ENCODE data around the gene CNTNAP2. TPM values are rescaled to one million over a fixed set of nuclear protein-coding genes. Genes with fewer than 3 reads are reported as not detected.

The CNTNAP2 gene
- total and polyA plus RNA-seq, 11 donors = 0.01 to 2.6 (median 0.31) TPM; not detected in 3

GRCh38 chr7:148191391-148192065 lies 2074.9 kb downstream of the CNTNAP2 start:
- intact Hi-C loops (cut with DNase I) = no loop called here
- TF ChIP-seq CTCF (IDR thresholded peaks at IDR 0.05) = no peak
- no peak for TF ChIP-seq POLR2A (IDR thresholded peaks at IDR 0.05)
- Histone ChIP-seq H3K36me3 (no peaks in the 10 kb centered on the region), H3K27me3 (peaks cover 0 to 7% (median 0%) of the 10 kb centered on the region in 9 donors), H3K4me1 (no peaks in the 10 kb centered on the region), H3K4me3 (no peak overlapping the region), H3K9me3 (no peaks in the 10 kb centered on the region), H3K27ac (no peak overlapping the region)
- DNase-seq = no peak
- 93 to 100% (median 97%) methylated on average over 1 of the region's 1 CpG for WGBS, 4 donors
- ATAC-seq = no peak

- H3K4me1 ChIP-seq = no peaks in the 10 kb centered on the region
- H3K27ac ChIP-seq = no peak overlapping the region
- TF ChIP-seq POLR2A (IDR thresholded peaks at IDR 0.05) (no peak), CTCF (IDR thresholded peaks at IDR 0.05) (no peak)
- H3K36me3 ChIP-seq = no peaks in the 10 kb centered on the region
- 83 to 90% (median 88%) methylated on average over 5 of the region's 5 CpGs for WGBS, 4 donors
- intact Hi-C loops (cut with DNase I) = no loop called here
- DNase-seq = no peak
- H3K9me3 ChIP-seq = no peaks in the 10 kb centered on the region
- no peak for ATAC-seq
- H3K4me3 ChIP-seq = no peak overlapping the region
- peaks cover 0 to 9% (median 0%) of the 10 kb centered on the region in 9 donors for H3K27me3 ChIP-seq
Observed at GRCh38 chr7:148192491-148192890, 2075.9 kb downstream of the CNTNAP2 start.

- peaks cover 0 to 4% (median 0%) of the 10 kb centered on the region in 9 donors for H3K27me3 ChIP-seq
- 71 to 86% (median 74%) methylated on average over 3 of the region's 3 CpGs for WGBS, 4 donors
- H3K36me3 ChIP-seq = no peaks in the 10 kb centered on the region
- intact Hi-C loops (cut with DNase I) = no loop called here
- no peaks in the 10 kb centered on the region for H3K9me3 ChIP-seq
- no peak for TF ChIP-seq POLR2A (IDR thresholded peaks at IDR 0.05)
- H3K4me3 ChIP-seq = no peak overlapping the region
- no peaks in the 10 kb centered on the region for H3K4me1 ChIP-seq
- DNase-seq = no peak
- ATAC-seq = no peak
- H3K27ac ChIP-seq = no peak overlapping the region
Observed at GRCh38 chr7:148201992-148202391, 2085.4 kb downstream of the CNTNAP2 start.

- intact Hi-C loops (cut with DNase I) = no loop called here
- TF ChIP-seq POLR2A (IDR thresholded peaks at IDR 0.05) (no peak), CTCF (IDR thresholded peaks at IDR 0.05) (no peak)
- H3K9me3 ChIP-seq = no peaks in the 10 kb centered on the region
- H3K27ac ChIP-seq = no peak overlapping the region
- no peaks in the 10 kb centered on the region for H3K36me3 ChIP-seq
- peaks cover 0 to 2% (median 0%) of the 10 kb centered on the region in 12 donors for H3K4me1 ChIP-seq
- WGBS, 4 donors = 85 to 90% (median 89%) methylated on average over 9 of the region's 9 CpGs
- no peaks in the 10 kb centered on the region for H3K27me3 ChIP-seq
- no peak overlapping the region for H3K4me3 ChIP-seq
- ATAC-seq (no peak), DNase-seq (no peak)
Observed at GRCh38 chr7:148204639-148205304, 2088.2 kb downstream of the CNTNAP2 start.

Data from heart left ventricle (tissue), 16 donors.